ENCODE results near the gene SLC52A3. TPM values are rescaled to one million over a fixed set of nuclear protein-coding genes. Genes with fewer than 3 reads are reported as not detected.

SLC52A3 gene
- total and polyA plus RNA-seq, 2 donors (not counting 3 experiments of a cell fraction or from before 2014, with no cell fraction given) = not detected

- Histone ChIP-seq H3K27me3 (ENCODE audit: control insufficient read depth in 2 of 2, insufficient read depth in 2 of 2, low read length in 2 of 2) (peaks cover 3 to 4% of the 10 kb centered on the region in 2 experiments), H3K36me3 (ENCODE audit: control insufficient read depth in 2 of 2, extremely low read depth in 1 of 2, insufficient read depth in 2 of 2, low read length in 2 of 2) (no peaks in the 10 kb centered on the region), H3K4me3 (replicated peaks in 1 of 3; ENCODE audit: insufficient read depth in 1 of 3, low read depth in 1 of 3, low read length in 3 of 3) (no peak overlapping the region), H2AFZ (ENCODE audit: low read depth, low read length) (no peak overlapping the region), H3K9me1 (replicated peaks; ENCODE audit: control insufficient read depth, extremely low read depth, insufficient read depth, low read length) (no peaks in the 10 kb centered on the region), H3K4me1 (ENCODE audit: control insufficient read depth, extremely low read depth, insufficient read depth, low read length) (no peaks in the 10 kb centered on the region), H3K4me2 (ENCODE audit: insufficient read depth, low read length) (no peak overlapping the region), H3K27ac (ENCODE audit: insufficient read depth, low read depth, low read length) (no peak overlapping the region), H3K9me3 (replicated peaks; ENCODE audit: control insufficient read depth, insufficient read depth, low read length) (no peaks in the 10 kb centered on the region), H4K20me1 (replicated peaks; ENCODE audit: control insufficient read depth, extremely low read depth, insufficient read depth, low read length) (no peaks in the 10 kb centered on the region), H3K79me2 (ENCODE audit: control insufficient read depth, insufficient read depth, low read length) (no peaks in the 10 kb centered on the region), H3K9ac (replicated peaks; ENCODE audit: extremely low read depth, insufficient read depth, low read length) (no peak overlapping the region)
- POLR2A ChIA-PET = no interaction called here
- CTCF ChIA-PET = interaction anchor here (1.0 kb wide), 1 partner anchor 15 kb away, joined by 3 read pairs; no protein-coding TSS in a partner anchor
- intact Hi-C loops (cut with micrococcal nuclease) = no loop called here
- TF ChIP-seq CTCF (IDR thresholded peaks at IDR 0.05; ENCODE audit: extremely low read depth in 1 of 2, insufficient read depth in 1 of 2, low read depth in 1 of 2, low read length in 2 of 2) = no peak
- TF ChIP-seq MYC (IDR thresholded peaks at IDR 0.05; ENCODE audit: low read depth, low read length) = no peak
- TF ChIP-seq JUN (IDR thresholded peaks at IDR 0.05; ENCODE audit: borderline replicate concordance, insufficient read depth, insufficient read length, low read depth) = no peak
- TF ChIP-seq POLR2AphosphoS5 (IDR thresholded peaks at IDR 0.05; ENCODE audit: insufficient read depth, low read depth, low read length) = no peak
- TF ChIP-seq FOS (IDR thresholded peaks at IDR 0.05; ENCODE audit: borderline replicate concordance, insufficient read depth, low read length) = no peak
- TF ChIP-seq MAX (IDR thresholded peaks at IDR 0.05; ENCODE audit: insufficient read depth, insufficient read length) = no peak
- TF ChIP-seq GATA2 (IDR thresholded peaks at IDR 0.05; ENCODE audit: insufficient read depth, insufficient read length, low read depth, low read length) = no peak
- TF ChIP-seq EZH2 (IDR thresholded peaks at IDR 0.05; ENCODE audit: borderline replicate concordance, low read depth, low read length, severe bottlenecking) = no peak
- TF ChIP-seq POLR2A (IDR thresholded peaks at IDR 0.05; ENCODE audit: low read depth, low read length) = no peak
- FAIRE-seq = no peak
- DNase-seq (ENCODE audit: low read depth, low spot score) = no peak
- no TSS peak for BruUV-seq (replicated peaks)
- dilution Hi-C loops (cut with MboI; ENCODE audit: extremely low pct_ligation_motif_present, low sequenced_read_pairs) = no loop called here
Observed at GRCh38 chr20:771741-772464, 3.6 kb upstream of the SLC52A3 start.
